K562 (cell line): Measurements from ENCODE around the gene C1orf105. TPM values are rescaled to one million over a fixed set of nuclear protein-coding genes. Genes with fewer than 3 reads are reported as not detected.
A peak's percentile ranks its signal among the peaks of the same experiment; 100 is the strongest.

ENCODE experiments used
- ATAC-seq: fragments of 200-7000 bp; cut with Tn5 transposase; 3 replicates; pipeline ENCODE4 v1.9.1; 2020; ENCODE audit warnings: moderate library complexity
- BruUV-seq: library from RNA; stranded (reverse); fragments of 400-500 nt; replicated peaks from 2 replicates; lab custom pipeline; 2021; lab: Mats Ljungman, UMichigan
- CTCF ChIA-PET: fragments of 300-600 bp; formaldehyde crosslinking; extraction: SDS; loops from one replicate; lab custom pipeline; 2021; ENCODE audit warnings: low intra/inter-chr PET ratio; lab: Yijun Ruan, JAX
- POLR2A ChIA-PET: fragments of 300-600, 350-650 bp; sonication (Branson Sonifier 250); formaldehyde crosslinking; extraction: SDS; loops from one replicate; lab custom pipeline; 2021; ENCODE audit warnings: antibody characterized with exemption, inconsistent platforms; lab: Yijun Ruan, JAX
- DNase-seq, 4 experiments: peaks; one replicate each; pipeline versions ENCODE4 v3.0.0 to v3.0.0-alpha.2; 2011 to 2018; ENCODE audit warnings: low spot score in 3 of 4, mixed read lengths in 3 of 4; ENCODE audit errors: extremely low read depth in 1 of 4
- FAIRE-seq: peaks from 2 replicates; lab custom pipeline; 2011; peaks lifted over from hg19 to GRCh38; lab: Jason Lieb, UNC
- H2AFZ ChIP-seq: 2 replicates; pipeline ENCODE4 v1.6.0; 2011; ENCODE audit warnings: low read depth, low read length, control low read depth, inconsistent platforms
- H3K27ac ChIP-seq: fragments of 200-600 bp; 3 replicates; pipeline ENCODE4 v1.8.0; 2011; ENCODE audit warnings: low read depth, mild to moderate bottlenecking, control low read depth, inconsistent platforms, low read length, moderate library complexity, mixed read lengths; ENCODE audit errors: extremely low read depth
- H3K27me3 ChIP-seq, 2 experiments: fragments of 300-600 bp in 1 of 2; 2 replicates in 1 of 2; 3 replicates in 1 of 2; pipeline versions ENCODE4 v1.6.0 to v1.8.0; 2011; ENCODE audit warnings: inconsistent platforms in 2 of 2, low read length in 2 of 2, mild to moderate bottlenecking in 1 of 2, mixed read lengths in 1 of 2, moderate library complexity in 1 of 2; ENCODE audit not compliant: control insufficient read depth in 2 of 2, insufficient read depth in 2 of 2
- H3K36me3 ChIP-seq: fragments of 300-600 bp; 3 replicates; pipeline ENCODE4 v1.8.0; 2011; ENCODE audit warnings: mild to moderate bottlenecking, low read length, inconsistent platforms; ENCODE audit not compliant: control insufficient read depth, insufficient read depth
- H3K4me1 ChIP-seq, 2 experiments: fragments of 200-600 bp in 1 of 2; replicated peaks in 1 of 2; 2 replicates in 1 of 2; 3 replicates in 1 of 2; pipeline versions ENCODE4 v1.5.1 to v1.8.0; 2011; ENCODE audit warnings: inconsistent platforms in 2 of 2, low read length in 2 of 2, mild to moderate bottlenecking in 1 of 2, mixed read lengths in 1 of 2, moderate library complexity in 1 of 2; ENCODE audit not compliant: control insufficient read depth in 2 of 2, insufficient read depth in 2 of 2
- H3K4me2 ChIP-seq: 2 replicates; pipeline ENCODE4 v1.6.1; 2011; ENCODE audit warnings: low read length, control low read depth, inconsistent platforms, mixed read lengths; ENCODE audit not compliant: insufficient read depth
- H3K4me3 ChIP-seq: fragments of 200-600 bp; sonication (generic), shearing (Covaris generic); 2 replicates; pipeline ENCODE4 v1.5.1; 2016; ENCODE audit warnings: control low read depth, inconsistent platforms
- H3K79me2 ChIP-seq: fragments of 200-600 bp; 3 replicates; pipeline ENCODE4 v1.8.0; 2011; ENCODE audit warnings: low read length, inconsistent platforms; ENCODE audit not compliant: control insufficient read depth, insufficient read depth
- H3K9ac ChIP-seq, 2 experiments: 2 replicates each; pipeline versions ENCODE4 v1.6.0 to v1.6.1; 2011; ENCODE audit warnings: low read depth in 2 of 2, low read length in 2 of 2, control low read depth in 1 of 2, inconsistent platforms in 1 of 2, mild to moderate bottlenecking in 1 of 2, mixed read lengths in 1 of 2; ENCODE audit not compliant: insufficient read depth in 1 of 2
- H3K9me1 ChIP-seq: one replicate; pipeline ENCODE4 v1.6.0; 2011; ENCODE audit warnings: inconsistent platforms, mild to moderate bottlenecking, low read length, moderate library complexity; ENCODE audit not compliant: control insufficient read depth, insufficient read depth
- H3K9me3 ChIP-seq: replicated peaks from 2 replicates; pipeline ENCODE4 v1.5.1; 2011; ENCODE audit warnings: low read depth, low read length, inconsistent platforms; ENCODE audit not compliant: control insufficient read depth, insufficient read depth
- H4K20me1 ChIP-seq: replicated peaks from 2 replicates; pipeline ENCODE4 v1.6.1; 2011; ENCODE audit warnings: low read length, inconsistent platforms, mixed read lengths; ENCODE audit not compliant: control insufficient read depth, insufficient read depth
- BACH1 ChIP-seq: fragments of 200-800 bp; sonication (Bioruptor generic); IDR thresholded peaks from 2 replicates; pipeline ENCODE4 v1.6.1; 2016; ENCODE audit warnings: missing genetic modification characterization, missing compliant biosample characterization
- CBFA2T3 ChIP-seq: fragments of 450-650 bp; IDR thresholded peaks from 2 replicates; pipeline ENCODE4 v1.6.1; 2017
- CEBPB ChIP-seq: fragments of 450-650 bp; IDR thresholded peaks from 2 replicates; pipeline ENCODE4 v1.6.1; 2016; ENCODE audit warnings: missing genetic modification characterization, missing compliant biosample characterization
- CREB5 ChIP-seq: fragments of 250-450 bp; sonication (Bioruptor Pico); IDR thresholded peaks from 2 replicates; pipeline ENCODE4 v1.5.0; 2020; ENCODE audit warnings: mild to moderate bottlenecking
- CXXC5 ChIP-seq: fragments of 250-450 bp; sonication (Bioruptor Pico); IDR thresholded peaks from 2 replicates; pipeline ENCODE4 v1.8.0; 2022; ENCODE audit warnings: inconsistent platforms, mild to moderate bottlenecking, moderate library complexity
- FOSL1 ChIP-seq: fragments of 200-800 bp; sonication (Bioruptor generic); conservative IDR thresholded peaks from 2 replicates; pipeline ENCODE4 v1.6.1; 2016; ENCODE audit warnings: missing genetic modification characterization, missing compliant biosample characterization
- KLF16 ChIP-seq: IDR thresholded peaks from 2 replicates; pipeline ENCODE4 v1.6.1; 2016; ENCODE audit warnings: antibody characterized with exemption
- MCM3 ChIP-seq: fragments of 450-650 bp; IDR thresholded peaks from 2 replicates; pipeline ENCODE4 v1.6.1; 2016
- MLLT1 ChIP-seq, 2 experiments: fragments of 450-650 bp; IDR thresholded peaks; 2 replicates each; pipeline ENCODE4 v1.6.1; 2016
- MXD1 ChIP-seq: fragments of 250-450 bp; sonication (Bioruptor Pico); IDR thresholded peaks from 2 replicates; pipeline ENCODE4 v1.8.0; 2021; ENCODE audit warnings: borderline replicate concordance, mild to moderate bottlenecking, moderate library complexity; ENCODE audit not compliant: poor library complexity, severe bottlenecking
- RCOR1 ChIP-seq, 2 experiments: IDR thresholded peaks; 2 replicates each; pipeline ENCODE4 v1.6.1; 2012; ENCODE audit warnings: low read depth in 2 of 2, low read length in 2 of 2, borderline replicate concordance in 1 of 2, improper control_type of control experiment in 1 of 2
- TAF9B ChIP-seq: fragments of 450-650 bp; IDR thresholded peaks from 2 replicates; pipeline ENCODE4 v1.6.1; 2018; ENCODE audit warnings: mild to moderate bottlenecking; ENCODE audit not compliant: partially characterized antibody
- ZNF134 ChIP-seq: fragments of 250-450 bp; sonication (Bioruptor Pico); conservative IDR thresholded peaks from 2 replicates; pipeline ENCODE4 v1.4.0; 2020
- ZNF217 ChIP-seq: sonication (generic); formaldehyde crosslinking; IDR thresholded peaks from 2 replicates; pipeline ENCODE4 v1.8.0; 2022; ENCODE audit warnings: mild to moderate bottlenecking, missing genetic modification reagents
- ZNF639 ChIP-seq, 2 experiments: fragments of 200-800 bp in 1 of 2; sonication (Bioruptor generic) in 1 of 2; sonication (generic) in 1 of 2; formaldehyde crosslinking in 1 of 2; IDR thresholded peaks in 1 of 2; conservative IDR thresholded peaks in 1 of 2; 2 replicates each; pipeline versions ENCODE4 v1.5.0 to v1.6.1; 2016 to 2020; ENCODE audit warnings: missing compliant biosample characterization in 1 of 2, missing genetic modification characterization in 1 of 2, missing genetic modification reagents in 1 of 2
- ZZZ3 ChIP-seq: fragments of 450-650 bp; IDR thresholded peaks from 2 replicates; pipeline ENCODE4 v1.6.1; 2016; ENCODE audit warnings: antibody characterized with exemption, mild to moderate bottlenecking, moderate library complexity
- WGBS: fragments of 100-300 bp; shearing (Covaris generic); methylation state at CpG from one replicate; pipeline ENCODE4 v1.1.6; 2016; ENCODE audit warnings: low coverage, mixed read lengths; ENCODE audit not compliant: insufficient coverage; ENCODE audit errors: missing lambda C conversion rate; 5-methylcytosine and 5-hydroxymethylcytosine counted together
- in situ Hi-C: fragments of 300-500 bp; cut with MboI; formaldehyde crosslinking; loops from 4 replicates; pipeline ENCODE4 v1.15.0; 2018; ENCODE audit warnings: inconsistent platforms, mixed read lengths
- intact Hi-C: fragments of 100-400 bp; cut with micrococcal nuclease; formaldehyde crosslinking; loops from 2 replicates; pipeline ENCODE4 v1.14.2; 2022
- polyA plus RNA-seq, 8 experiments: library from polyadenylated mRNA; depleted of rRNA in 4 of 8; stranded (reverse) in 5 of 8; unstranded in 3 of 8; fragments of >200 nt; fragmentation: Nextera tagmentation in 2 of 8; fragmentation: Illumina TruSeq in 1 of 8; extraction: Ambion mirVana in 2 of 8; extraction: Trizol in 1 of 8; gene quantifications; 2 replicates each; pipeline versions ENCODE4 v1.2.1 to v1.2.3, GENCODE V29; 2011 to 2014; ENCODE audit warnings: inconsistent platforms in 1 of 8, missing spikeins in 1 of 8
- total RNA-seq, 7 experiments: library from RNA; depleted of rRNA in 6 of 7; stranded (reverse); fragments of >200 nt in 6 of 7; fragmentation: Illumina TruSeq in 2 of 7; extraction: Trizol in 2 of 7; gene quantifications; 2 replicates each; pipeline versions ENCODE4 v1.2.1 to v1.2.3, GENCODE V29; 2011 to 2021; ENCODE audit warnings: low replicate concordance in 1 of 7

C1orf105 gene
- total and polyA plus RNA-seq, 9 of the 15 experiments (the other 6 are each of a cell fraction or from before 2014, with no cell fraction given), result 0.08 TPM; not detected in 8

GRCh38 chr1:172423336-172423735 lies 2.9 kb downstream of the C1orf105 start (continued):
- no peak for TF ChIP-seq CREB5 (CRISPR knock-in tag)

GRCh38 chr1:172425339-172425738 lies 4.9 kb downstream of the C1orf105 start:
- 16% methylated on average over 3 of the region's 3 CpGs for WGBS
- ChIA-PET CTCF (no interaction called here), POLR2A (interaction anchor here (0.5 to 2.1 kb wide), 4 partner anchors 8 to 215 kb away, joined by 3 to 6 read pairs (median 4); partner anchors contain the start of gene SUCO)
- peak; percentile 67 for FAIRE-seq
- Histone ChIP-seq H3K27me3 (no peaks in the 10 kb centered on the region), H3K36me3 (no peaks in the 10 kb centered on the region), H3K4me1 (peaks cover 0 to 19% of the 10 kb centered on the region in 2 experiments; a peak in 2 of 5 replicates), H3K4me3 (no peak overlapping the region), H3K9me1 (no peaks in the 10 kb centered on the region), H3K9ac (no peak overlapping the region), H2AFZ (no peak overlapping the region), H3K27ac (no peak overlapping the region), H3K9me3 (no peaks in the 10 kb centered on the region), H4K20me1 (no peaks in the 10 kb centered on the region), H3K79me2 (no peaks in the 10 kb centered on the region), H3K4me2 (no peak overlapping the region)
- intact Hi-C loops, result loop anchor here (10.0 kb wide), 2 partner anchors 779 to 781 kb away; partner anchors contain the start of gene TNFSF4
- BruUV-seq, result no TSS peak
- ATAC-seq, result peak; percentile 86
- DNase-seq, result peak; percentile 52 to 82 (median 70)
- in situ Hi-C loops, result no loop called here
- no peak for TF ChIP-seq ZNF217 (CRISPR knock-in tag)
- TF ChIP-seq RCOR1 (IDR thresholded peaks at IDR 0.05; ENCODE audit: borderline replicate concordance in 1 of 2, low read depth in 2 of 2, low read length in 2 of 2), result peak; percentile 48 to 83; a peak in 2 of 4 replicates
- TF ChIP-seq CEBPB (tag), result no peak
- no peak for TF ChIP-seq MLLT1 (IDR thresholded peaks at IDR 0.05)
- TF ChIP-seq MXD1, result no peak
- TF ChIP-seq ZZZ3, result no peak
- peak; percentile 10; the same call in 1 of the 2 replicates for TF ChIP-seq CXXC5
- TF ChIP-seq KLF16, result peak; percentile 60
- no peak for TF ChIP-seq BACH1 (tag)
- TF ChIP-seq MCM3, result no peak
- no peak for TF ChIP-seq ZNF134 (CRISPR knock-in tag)
- 0 out of 4 replicates have a peak, but pooled peaks of 1 of the 2 experiments have one; percentile 58 for TF ChIP-seq ZNF639 (CRISPR knock-in tag; conservative IDR thresholded peaks at IDR 0.05 in 1 of 2, IDR thresholded peaks at IDR 0.05 in 1 of 2)
- TF ChIP-seq FOSL1 (tag), result no peak
- TF ChIP-seq TAF9B, result peak; percentile 57
- peak; percentile 94 for TF ChIP-seq CBFA2T3
